Erythroblast (primary cell): ENCODE data around the gene SREK1.

Experiments used
- GATA1 ChIP-seq: IDR thresholded peaks from 2 replicates; pipeline ENCODE4 v1.6.1; 2011; ENCODE audit warnings: low read depth, mild to moderate bottlenecking, control low read depth, low read length, moderate library complexity
- POLR2A ChIP-seq: IDR thresholded peaks from 2 replicates; pipeline ENCODE4 v1.6.1; 2011; ENCODE audit warnings: mild to moderate bottlenecking, low read length

DNA sequence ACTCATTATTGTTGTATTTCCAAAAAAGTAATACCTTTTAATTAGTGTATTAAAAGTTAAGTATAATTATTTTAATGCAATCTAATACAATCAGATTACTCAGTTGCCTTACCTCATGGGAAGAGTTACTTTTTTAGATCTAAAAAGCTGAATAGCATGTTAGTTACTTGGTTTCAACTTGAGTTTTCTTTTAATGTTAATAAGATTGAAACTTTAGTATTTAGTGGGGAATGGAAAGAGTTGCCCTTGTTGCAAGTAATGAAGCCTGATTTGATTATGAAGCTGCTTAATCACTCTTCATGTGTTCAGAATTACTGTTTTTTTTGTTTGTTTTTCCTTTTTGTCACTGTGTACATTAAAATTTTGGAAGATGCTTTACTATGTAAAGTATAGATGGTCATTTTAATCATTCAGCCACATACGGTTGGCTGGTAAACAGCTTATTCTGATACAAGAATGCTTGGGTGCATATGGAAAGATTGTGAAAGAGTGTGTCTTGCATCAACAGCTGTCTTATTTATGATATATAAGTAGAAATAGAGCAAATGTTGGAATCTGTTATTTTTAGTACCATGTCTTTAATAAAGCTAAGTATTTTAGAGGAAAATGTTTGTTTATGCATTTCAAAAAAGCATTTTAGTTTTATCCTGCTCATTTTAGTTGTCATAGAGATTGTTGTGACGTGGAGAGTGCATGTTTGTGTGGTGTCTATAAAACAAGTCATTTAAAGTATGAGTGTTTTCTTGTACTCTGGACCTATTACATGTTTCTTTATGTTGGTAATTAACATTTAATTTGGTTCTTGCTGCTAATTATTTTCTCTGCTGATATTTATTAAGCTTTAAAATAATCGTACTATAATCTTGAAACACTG, 36.4 kb downstream of the SREK1 start:
- TF ChIP-seq POLR2A (no peak), GATA1 (no peak)
